Omental fat pad (tissue), 4 donors: ENCODE measurements around the gene RYR1. TPM values are rescaled to one million over a fixed set of nuclear protein-coding genes. Genes with fewer than 3 reads are reported as not detected.

Experiments
- ATAC-seq: fragments of 150-250 bp; one replicate; pipeline ENCODE4 v1.9.1; 2016; ENCODE audit warnings: mild to moderate bottlenecking, moderate library complexity; ENCODE audit not compliant: low FRiP score
- DNase-seq: peaks from one replicate; pipeline ENCODE4 v3.0.0-alpha.2; 2019; ENCODE audit warnings: low spot score
- total RNA-seq, 4 donors: library from RNA; depleted of rRNA; stranded (reverse); fragments of >200 nt; gene quantifications; one replicate each; pipeline ENCODE4 v1.1.0, GENCODE V29; 2016
- TF ChIP-seq, protein P1 (sequence below), 3 donors: fragments of 450-650 bp; IDR thresholded peaks; one replicate each; pipeline ENCODE4 v1.5.1; 2016 to 2017; ENCODE audit warnings: antibody characterized with exemption in 3 of 3, mild to moderate bottlenecking in 3 of 3, moderate library complexity in 2 of 3

The RYR1 gene
- total RNA-seq, 4 donors from 2014 or later = 1.9 to 3.6 (median 3.3) TPM

DNA sequence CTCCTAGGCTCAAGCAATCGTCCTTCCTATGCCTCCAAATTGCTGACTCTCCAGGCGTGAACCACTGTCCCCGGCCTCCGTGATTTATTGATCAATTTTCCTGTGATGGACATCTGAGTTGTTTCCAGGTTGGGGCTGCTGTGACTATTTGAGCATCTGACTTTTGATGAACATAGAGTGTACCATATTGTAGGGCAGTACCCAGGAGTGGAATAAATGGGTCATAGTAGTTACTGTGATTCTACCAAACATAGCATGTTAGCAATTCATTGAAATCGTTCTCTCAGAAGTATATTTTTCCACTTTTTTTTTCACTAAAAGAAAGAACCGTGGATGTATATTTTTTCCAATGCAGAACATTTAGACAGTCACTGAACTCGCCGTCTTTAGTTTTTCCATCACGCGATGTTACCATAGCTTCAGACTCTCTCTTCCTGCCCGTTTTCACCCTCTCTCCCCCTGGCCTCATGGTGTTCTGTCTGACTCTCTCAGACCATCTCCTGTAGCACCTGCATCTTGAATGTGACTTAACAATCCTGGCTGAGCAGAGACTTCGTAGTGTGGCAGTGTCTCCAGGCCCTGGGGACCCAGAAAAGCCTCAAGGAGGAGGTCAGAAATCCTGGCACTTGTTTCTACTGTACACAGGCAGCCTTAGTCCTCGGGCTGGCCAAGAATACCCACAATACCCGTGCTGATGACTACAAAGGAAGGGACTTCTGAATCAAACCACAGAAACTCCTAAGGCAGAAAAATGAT, 4.3 kb upstream of the RYR1 start:
- no peak for ATAC-seq
- DNase-seq = no peak
- TF ChIP-seq, protein P1, sequence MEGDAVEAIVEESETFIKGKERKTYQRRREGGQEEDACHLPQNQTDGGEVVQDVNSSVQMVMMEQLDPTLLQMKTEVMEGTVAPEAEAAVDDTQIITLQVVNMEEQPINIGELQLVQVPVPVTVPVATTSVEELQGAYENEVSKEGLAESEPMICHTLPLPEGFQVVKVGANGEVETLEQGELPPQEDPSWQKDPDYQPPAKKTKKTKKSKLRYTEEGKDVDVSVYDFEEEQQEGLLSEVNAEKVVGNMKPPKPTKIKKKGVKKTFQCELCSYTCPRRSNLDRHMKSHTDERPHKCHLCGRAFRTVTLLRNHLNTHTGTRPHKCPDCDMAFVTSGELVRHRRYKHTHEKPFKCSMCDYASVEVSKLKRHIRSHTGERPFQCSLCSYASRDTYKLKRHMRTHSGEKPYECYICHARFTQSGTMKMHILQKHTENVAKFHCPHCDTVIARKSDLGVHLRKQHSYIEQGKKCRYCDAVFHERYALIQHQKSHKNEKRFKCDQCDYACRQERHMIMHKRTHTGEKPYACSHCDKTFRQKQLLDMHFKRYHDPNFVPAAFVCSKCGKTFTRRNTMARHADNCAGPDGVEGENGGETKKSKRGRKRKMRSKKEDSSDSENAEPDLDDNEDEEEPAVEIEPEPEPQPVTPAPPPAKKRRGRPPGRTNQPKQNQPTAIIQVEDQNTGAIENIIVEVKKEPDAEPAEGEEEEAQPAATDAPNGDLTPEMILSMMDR (IDR thresholded peaks at IDR 0.05) = no peak

GRCh38 chr19:38429811-38430156, 3.7 kb upstream of the RYR1 start:
- DNase-seq (no peak), ATAC-seq (no peak)
- TF ChIP-seq, protein P1 (IDR thresholded peaks at IDR 0.05) = no peak

DNA sequence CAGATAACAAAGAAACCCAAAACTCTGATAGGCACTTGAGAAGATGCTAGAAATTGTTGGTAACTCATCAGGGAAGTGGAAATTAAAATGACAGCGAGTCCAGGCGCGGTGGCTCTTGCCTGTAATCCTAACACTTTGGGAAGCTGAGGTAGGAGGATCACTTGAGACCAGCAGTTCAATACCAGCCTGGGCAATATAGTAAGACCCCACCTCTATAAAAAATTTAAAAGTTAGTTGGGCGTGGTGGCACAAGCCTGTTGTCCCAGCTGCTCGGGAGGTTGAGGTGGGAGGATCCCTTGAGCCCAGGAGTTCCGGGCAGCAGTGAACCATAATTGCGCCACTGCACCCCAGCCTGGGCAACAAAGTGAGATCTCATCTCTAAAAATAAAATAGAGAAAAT, 2.6 kb upstream of the RYR1 start:
- ATAC-seq = no peak
- TF ChIP-seq, protein P1 (IDR thresholded peaks at IDR 0.05) = no peak
- no peak for DNase-seq

DNA sequence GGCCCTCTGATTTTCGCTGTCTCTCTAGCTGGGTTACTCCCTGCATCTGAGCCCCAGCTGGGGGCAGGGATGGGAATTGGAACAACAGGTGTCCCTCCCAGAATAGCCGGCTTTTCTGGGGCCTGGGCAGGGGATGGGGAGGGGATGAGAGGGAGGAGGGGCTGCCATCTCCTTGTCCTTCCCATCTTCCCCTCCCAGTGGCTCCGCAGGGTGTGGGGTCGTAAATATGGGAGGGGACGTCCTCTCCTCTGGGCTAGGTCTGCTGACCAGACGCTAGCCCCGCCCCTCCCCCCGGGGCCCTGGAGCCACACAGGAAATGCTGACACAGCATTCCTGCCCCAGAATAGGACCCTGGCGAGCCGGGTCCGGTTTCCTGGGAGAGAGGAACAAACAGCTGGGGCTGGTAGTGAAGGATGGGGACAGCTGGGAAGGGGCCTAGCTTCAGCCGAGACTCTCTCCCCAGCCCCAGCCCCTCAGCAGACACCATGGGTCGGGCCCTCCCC, 1.1 kb downstream of the RYR1 start:
- ATAC-seq (no peak), DNase-seq (no peak)
- TF ChIP-seq, protein P1 (IDR thresholded peaks at IDR 0.05) = no peak

- ATAC-seq = no peak
- TF ChIP-seq, protein P1 (IDR thresholded peaks at IDR 0.05) = no peak
Measured at GRCh38 chr19:38437295-38437694, 3.8 kb downstream of the RYR1 start.

GRCh38 chr19:38437917-38438316, 4.4 kb downstream of the RYR1 start:
- DNase-seq = no peak
- no peak for ATAC-seq
- TF ChIP-seq, protein P1 (IDR thresholded peaks at IDR 0.05) = no peak

More at GRCh38 chr19:38437295-38437694, 3.8 kb downstream of the RYR1 start:
- no peak for DNase-seq

- ATAC-seq (no peak), DNase-seq (no peak)
- TF ChIP-seq, protein P1 (IDR thresholded peaks at IDR 0.05) = no peak
Measured at GRCh38 chr19:38440592-38440991, 7.1 kb downstream of the RYR1 start.
